Gastroesophageal sphincter (tissue), 3 donors: ENCODE data around the gene WSCD2.

Experiments
- POLR2A ChIP-seq, 2 donors: fragments of 450-650 bp; IDR thresholded peaks; one replicate each; pipeline ENCODE4 v1.6.1; 2017; ENCODE audit warnings: antibody characterized with exemption in 2 of 2, mild to moderate bottlenecking in 2 of 2, moderate library complexity in 1 of 2
- POLR2AphosphoS5 ChIP-seq: sonication (generic); formaldehyde crosslinking; IDR thresholded peaks from one replicate; pipeline ENCODE4 v1.6.1; 2017; ENCODE audit warnings: antibody characterized with exemption
- TF ChIP-seq, protein P1 (sequence below), 4 experiments: fragments of 200-600 bp in 2 of 4; fragments of 450-650 bp in 2 of 4; sonication (generic) in 1 of 4; IDR thresholded peaks; one replicate each; pipeline ENCODE4 v1.5.1; 2017 to 2019; ENCODE audit warnings: antibody characterized with exemption in 4 of 4, mild to moderate bottlenecking in 2 of 4, moderate library complexity in 2 of 4

DNA sequence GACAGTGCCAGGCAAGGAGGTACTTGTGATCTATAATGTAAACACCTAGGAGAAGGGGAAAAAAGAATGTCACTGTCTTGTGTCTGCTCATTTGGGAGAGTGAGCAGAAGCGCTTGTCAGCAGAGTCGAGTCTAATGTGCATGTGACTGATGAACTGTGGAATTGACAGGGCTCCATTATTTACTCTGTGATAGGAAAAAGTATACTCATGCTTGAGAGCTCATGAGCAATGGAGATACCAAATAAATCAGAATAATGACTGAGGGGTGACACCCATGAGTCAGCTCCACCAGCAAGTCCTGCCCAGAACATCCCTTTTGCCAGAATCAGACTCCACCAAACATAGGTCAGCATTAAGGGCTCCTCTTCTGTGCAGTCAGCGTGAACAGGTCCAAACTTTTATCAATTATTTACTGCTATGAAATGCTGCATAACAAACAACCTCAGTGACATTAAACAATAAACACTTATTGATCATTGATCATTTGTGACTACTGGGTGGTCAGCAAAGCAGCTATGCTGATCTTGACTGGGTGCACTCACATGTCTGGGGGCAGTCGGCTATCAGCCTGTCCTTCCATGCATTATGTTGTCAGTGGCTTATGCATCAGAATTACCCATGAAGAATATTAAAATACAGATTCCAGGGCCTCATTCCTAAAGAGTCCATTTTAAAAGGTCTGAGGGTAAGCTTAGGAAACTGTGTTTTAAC is 29.2 kb upstream of the WSCD2 start:
- TF ChIP-seq, protein P1, sequence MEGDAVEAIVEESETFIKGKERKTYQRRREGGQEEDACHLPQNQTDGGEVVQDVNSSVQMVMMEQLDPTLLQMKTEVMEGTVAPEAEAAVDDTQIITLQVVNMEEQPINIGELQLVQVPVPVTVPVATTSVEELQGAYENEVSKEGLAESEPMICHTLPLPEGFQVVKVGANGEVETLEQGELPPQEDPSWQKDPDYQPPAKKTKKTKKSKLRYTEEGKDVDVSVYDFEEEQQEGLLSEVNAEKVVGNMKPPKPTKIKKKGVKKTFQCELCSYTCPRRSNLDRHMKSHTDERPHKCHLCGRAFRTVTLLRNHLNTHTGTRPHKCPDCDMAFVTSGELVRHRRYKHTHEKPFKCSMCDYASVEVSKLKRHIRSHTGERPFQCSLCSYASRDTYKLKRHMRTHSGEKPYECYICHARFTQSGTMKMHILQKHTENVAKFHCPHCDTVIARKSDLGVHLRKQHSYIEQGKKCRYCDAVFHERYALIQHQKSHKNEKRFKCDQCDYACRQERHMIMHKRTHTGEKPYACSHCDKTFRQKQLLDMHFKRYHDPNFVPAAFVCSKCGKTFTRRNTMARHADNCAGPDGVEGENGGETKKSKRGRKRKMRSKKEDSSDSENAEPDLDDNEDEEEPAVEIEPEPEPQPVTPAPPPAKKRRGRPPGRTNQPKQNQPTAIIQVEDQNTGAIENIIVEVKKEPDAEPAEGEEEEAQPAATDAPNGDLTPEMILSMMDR (IDR thresholded peaks at IDR 0.05), result no peak
- TF ChIP-seq POLR2AphosphoS5 (no peak), POLR2A (IDR thresholded peaks at IDR 0.05) (no peak)
